ENCODE data around the gene JMJD7. TPM values are rescaled to one million over a fixed set of nuclear protein-coding genes. Genes with fewer than 3 reads are reported as not detected.

Gene JMJD7
- polyA plus RNA-seq, 2 of the 4 experiments (the other 2 are of a cell fraction), result 3.4 to 3.8 TPM

GRCh38 chr15:41782371-41783282 is 45.3 kb upstream of the JMJD7 start:
- TF ChIP-seq POLR2AphosphoS2 (conservative IDR thresholded peaks at IDR 0.05; ENCODE audit: low read length), result no peak
- TF ChIP-seq HOXB13 (CRISPR knock-in tag; IDR thresholded peaks at IDR 0.05; ENCODE audit: low read depth), result no peak
- TF ChIP-seq RCOR1 (IDR thresholded peaks at IDR 0.05; ENCODE audit: low read depth, low read length), result no peak
- no peak for TF ChIP-seq FOXS1 (CRISPR knock-in tag; IDR thresholded peaks at IDR 0.05)
- TF ChIP-seq RNF2 (IDR thresholded peaks at IDR 0.05; ENCODE audit: borderline replicate concordance, low read depth), result no peak
- TF ChIP-seq, protein P1, sequence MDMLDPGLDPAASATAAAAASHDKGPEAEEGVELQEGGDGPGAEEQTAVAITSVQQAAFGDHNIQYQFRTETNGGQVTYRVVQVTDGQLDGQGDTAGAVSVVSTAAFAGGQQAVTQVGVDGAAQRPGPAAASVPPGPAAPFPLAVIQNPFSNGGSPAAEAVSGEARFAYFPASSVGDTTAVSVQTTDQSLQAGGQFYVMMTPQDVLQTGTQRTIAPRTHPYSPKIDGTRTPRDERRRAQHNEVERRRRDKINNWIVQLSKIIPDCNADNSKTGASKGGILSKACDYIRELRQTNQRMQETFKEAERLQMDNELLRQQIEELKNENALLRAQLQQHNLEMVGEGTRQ (IDR thresholded peaks at IDR 0.05), result no peak
- TF ChIP-seq CTCF (IDR thresholded peaks at IDR 0.05), result no peak
- no peak for ATAC-seq

GRCh38 chr15:41783296-41783695 is 44.6 kb upstream of the JMJD7 start:
- TF ChIP-seq MAFK (IDR thresholded peaks at IDR 0.05; ENCODE audit: partially characterized antibody) (no peak), ESRRA (IDR thresholded peaks at IDR 0.05; ENCODE audit: borderline replicate concordance, low read length) (no peak), NFE2L2 (conservative IDR thresholded peaks at IDR 0.05; ENCODE audit: low read length) (no peak), MAX (IDR thresholded peaks at IDR 0.05) (no peak), HOXA7 (CRISPR knock-in tag; IDR thresholded peaks at IDR 0.05) (no peak), PHF8 (IDR thresholded peaks at IDR 0.05; ENCODE audit: borderline replicate concordance, low read depth) (no peak), CHD2 (IDR thresholded peaks at IDR 0.05; ENCODE audit: low read length, partially characterized antibody) (no peak), NPAS2 (CRISPR knock-in tag; IDR thresholded peaks at IDR 0.05; ENCODE audit: borderline replicate concordance) (no peak), FOSB (CRISPR knock-in tag; IDR thresholded peaks at IDR 0.05) (no peak), HOXB5 (CRISPR knock-in tag; IDR thresholded peaks at IDR 0.05) (no peak), JUN (IDR thresholded peaks at IDR 0.05) (no peak), MAZ (IDR thresholded peaks at IDR 0.05; ENCODE audit: borderline replicate concordance, low read depth, low read length) (no peak), NR3C1 (IDR thresholded peaks at IDR 0.05) (no peak), SMC3 (IDR thresholded peaks at IDR 0.05) (no peak), POLR2A (IDR thresholded peaks at IDR 0.05; ENCODE audit: low read length) (no peak)
- TF ChIP-seq, protein P2, sequence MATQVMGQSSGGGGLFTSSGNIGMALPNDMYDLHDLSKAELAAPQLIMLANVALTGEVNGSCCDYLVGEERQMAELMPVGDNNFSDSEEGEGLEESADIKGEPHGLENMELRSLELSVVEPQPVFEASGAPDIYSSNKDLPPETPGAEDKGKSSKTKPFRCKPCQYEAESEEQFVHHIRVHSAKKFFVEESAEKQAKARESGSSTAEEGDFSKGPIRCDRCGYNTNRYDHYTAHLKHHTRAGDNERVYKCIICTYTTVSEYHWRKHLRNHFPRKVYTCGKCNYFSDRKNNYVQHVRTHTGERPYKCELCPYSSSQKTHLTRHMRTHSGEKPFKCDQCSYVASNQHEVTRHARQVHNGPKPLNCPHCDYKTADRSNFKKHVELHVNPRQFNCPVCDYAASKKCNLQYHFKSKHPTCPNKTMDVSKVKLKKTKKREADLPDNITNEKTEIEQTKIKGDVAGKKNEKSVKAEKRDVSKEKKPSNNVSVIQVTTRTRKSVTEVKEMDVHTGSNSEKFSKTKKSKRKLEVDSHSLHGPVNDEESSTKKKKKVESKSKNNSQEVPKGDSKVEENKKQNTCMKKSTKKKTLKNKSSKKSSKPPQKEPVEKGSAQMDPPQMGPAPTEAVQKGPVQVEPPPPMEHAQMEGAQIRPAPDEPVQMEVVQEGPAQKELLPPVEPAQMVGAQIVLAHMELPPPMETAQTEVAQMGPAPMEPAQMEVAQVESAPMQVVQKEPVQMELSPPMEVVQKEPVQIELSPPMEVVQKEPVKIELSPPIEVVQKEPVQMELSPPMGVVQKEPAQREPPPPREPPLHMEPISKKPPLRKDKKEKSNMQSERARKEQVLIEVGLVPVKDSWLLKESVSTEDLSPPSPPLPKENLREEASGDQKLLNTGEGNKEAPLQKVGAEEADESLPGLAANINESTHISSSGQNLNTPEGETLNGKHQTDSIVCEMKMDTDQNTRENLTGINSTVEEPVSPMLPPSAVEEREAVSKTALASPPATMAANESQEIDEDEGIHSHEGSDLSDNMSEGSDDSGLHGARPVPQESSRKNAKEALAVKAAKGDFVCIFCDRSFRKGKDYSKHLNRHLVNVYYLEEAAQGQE (IDR thresholded peaks at IDR 0.05), result no peak
- TF ChIP-seq, protein P1 (IDR thresholded peaks at IDR 0.05), result no peak
- TF ChIP-seq, protein P3, sequence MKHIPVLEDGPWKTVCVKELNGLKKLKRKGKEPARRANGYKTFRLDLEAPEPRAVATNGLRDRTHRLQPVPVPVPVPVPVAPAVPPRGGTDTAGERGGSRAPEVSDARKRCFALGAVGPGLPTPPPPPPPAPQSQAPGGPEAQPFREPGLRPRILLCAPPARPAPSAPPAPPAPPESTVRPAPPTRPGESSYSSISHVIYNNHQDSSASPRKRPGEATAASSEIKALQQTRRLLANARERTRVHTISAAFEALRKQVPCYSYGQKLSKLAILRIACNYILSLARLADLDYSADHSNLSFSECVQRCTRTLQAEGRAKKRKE (CRISPR knock-in tag; IDR thresholded peaks at IDR 0.05; ENCODE audit: low read depth), result no peak
- no peak for FAIRE-seq
- Histone ChIP-seq H3K4me3 (no peak overlapping the region), H3K4me2 (no peak overlapping the region), H3K4me1 (no peaks in the 10 kb centered on the region), H3K9me3 (no peaks in the 10 kb centered on the region), H3K27ac (no peak overlapping the region)
- POLR2A ChIA-PET, result no interaction called here
- ATAC-seq, result no peak
- DNase-seq (ENCODE audit: low read depth in 1 of 2, low spot score in 1 of 2), result no peak
- CTCF ChIA-PET, result interaction anchor here (0.7 to 3.7 kb wide), 4 partner anchors 9 to 211 kb away, joined by 4 to 15 read pairs (median 5); partner anchors contain the start of gene MAPKBP1
- 72% methylated on average over 1 of the region's 1 CpG for WGBS (ENCODE audit: missing lambda C conversion rate)

More at GRCh38 chr15:41782371-41783282, 45.3 kb upstream of the JMJD7 start:
- POLR2A ChIA-PET, result interaction anchor here (0.7 kb wide), 1 partner anchor 9 kb away, joined by 3 read pairs; the partner anchor contains the start of gene MAPKBP1
- Histone ChIP-seq H3K4me1 (no peaks in the 10 kb centered on the region), H3K4me3 (no peak overlapping the region), H3K27ac (no peak overlapping the region), H3K9me3 (no peaks in the 10 kb centered on the region), H3K4me2 (no peak overlapping the region)
- CTCF ChIA-PET, result interaction anchor here (0.7 to 3.7 kb wide), 5 partner anchors 8 to 210 kb away, joined by 4 to 15 read pairs (median 4); partner anchors contain the start of gene MAPKBP1
- FAIRE-seq (no peak), DNase-seq (ENCODE audit: low read depth in 1 of 2, low spot score in 1 of 2) (no peak)
- 94% methylated on average over 5 of the region's 5 CpGs for WGBS (ENCODE audit: missing lambda C conversion rate)
